ENCODE results near the gene PIK3R2. TPM values are rescaled to one million over a fixed set of nuclear protein-coding genes. Genes with fewer than 3 reads are reported as not detected.

PIK3R2 gene
- total RNA-seq, 2 experiments from 2014 or later, result 7.8 to 9.2 TPM

DNA sequence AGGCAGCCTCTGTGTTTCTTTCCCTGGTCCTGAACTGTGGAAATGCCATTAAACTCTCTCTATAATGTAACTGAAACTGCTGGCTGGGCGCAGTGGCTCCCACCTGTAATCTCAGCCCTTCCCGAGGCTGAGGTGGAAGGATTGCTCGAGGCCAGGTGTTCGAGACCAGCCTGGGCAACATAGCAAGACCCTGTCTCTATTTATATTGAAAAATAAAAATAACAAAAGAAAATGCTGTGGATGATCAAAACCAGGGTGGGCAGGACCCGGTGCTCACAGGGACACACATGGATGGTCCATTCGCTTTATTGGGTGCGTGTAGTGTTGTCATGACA is 43.5 kb downstream of the PIK3R2 start:
- H3K4me1 Mint-ChIP-seq (ENCODE audit: low read depth), result peaks cover 27% of the 10 kb centered on the region
- H3K9me3 Mint-ChIP-seq (ENCODE audit: insufficient read depth), result no peaks in the 10 kb centered on the region
- H3K27me3 Mint-ChIP-seq (ENCODE audit: low read depth), result no peaks in the 10 kb centered on the region
- ChIA-PET POLR2A (no interaction called here), CTCF (no interaction called here)
- ATAC-seq (no peak), DNase-seq (no peak)
- no peak overlapping the region for H3K4me3 Mint-ChIP-seq
- no peak overlapping the region for H3K27ac Mint-ChIP-seq
- peaks cover 15% of the 10 kb centered on the region for H3K36me3 Mint-ChIP-seq (ENCODE audit: low read depth)

DNA sequence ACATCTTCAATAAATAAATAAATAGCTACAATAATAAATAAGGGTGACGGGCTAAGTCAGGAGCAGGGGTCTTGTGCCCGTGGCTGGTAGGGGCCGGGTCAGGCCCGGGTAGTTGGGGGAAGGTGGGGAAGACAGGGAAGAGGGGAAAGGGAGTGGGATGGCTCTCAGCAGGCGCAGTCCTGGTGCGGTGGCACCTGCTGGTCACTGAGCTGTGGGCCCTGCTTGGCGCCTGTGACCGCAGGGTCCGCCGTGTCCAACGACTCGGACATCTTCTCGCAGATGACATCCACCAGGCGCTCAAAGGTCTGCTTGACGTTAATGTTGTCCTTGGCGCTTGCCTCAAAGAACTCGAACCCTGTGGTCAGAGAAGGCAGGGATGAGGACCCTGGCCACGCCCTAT is 44.3 kb downstream of the PIK3R2 start:
- no peak for ATAC-seq
- Mint-ChIP-seq H3K9me3 (ENCODE audit: insufficient read depth) (no peaks in the 10 kb centered on the region), H3K27me3 (ENCODE audit: low read depth) (no peaks in the 10 kb centered on the region), H3K4me1 (ENCODE audit: low read depth) (peaks cover 25% of the 10 kb centered on the region), H3K36me3 (ENCODE audit: low read depth) (peaks cover 20% of the 10 kb centered on the region), H3K27ac (no peak overlapping the region), H3K4me3 (no peak overlapping the region)
- ChIA-PET CTCF (no interaction called here), POLR2A (no interaction called here)
- no peak for DNase-seq

DNA sequence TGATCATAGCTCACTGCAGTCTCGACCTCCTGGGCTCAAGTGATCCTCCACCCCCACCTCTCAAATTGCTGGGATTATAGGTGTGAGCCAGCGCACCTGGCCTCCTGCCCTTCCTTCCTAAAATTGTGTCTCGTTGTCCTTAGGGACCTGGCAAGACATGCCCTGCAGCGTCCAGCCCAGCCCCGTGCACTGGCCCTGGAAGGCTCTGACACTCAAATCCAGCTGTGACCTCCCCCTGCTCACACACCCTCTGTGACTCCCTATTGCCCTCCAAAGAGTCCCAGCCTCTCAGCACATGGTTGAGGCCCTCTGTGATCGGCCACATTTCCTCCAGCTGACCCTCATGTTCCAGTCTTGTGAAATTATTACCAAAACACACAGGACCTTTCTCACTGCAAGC is 45.0 kb downstream of the PIK3R2 start:
- no peaks in the 10 kb centered on the region for H3K27me3 Mint-ChIP-seq (ENCODE audit: low read depth)
- POLR2A ChIA-PET, result no interaction called here
- CTCF ChIA-PET, result interaction anchor here (1.0 kb wide), 2 partner anchors 54 kb away, joined by 3 read pairs; no protein-coding TSS in a partner anchor
- peaks cover 19% of the 10 kb centered on the region for H3K36me3 Mint-ChIP-seq (ENCODE audit: low read depth)
- H3K27ac Mint-ChIP-seq, result no peak overlapping the region
- no peaks in the 10 kb centered on the region for H3K9me3 Mint-ChIP-seq (ENCODE audit: insufficient read depth)
- ATAC-seq (no peak), DNase-seq (no peak)
- H3K4me1 Mint-ChIP-seq (ENCODE audit: low read depth), result peaks cover 30% of the 10 kb centered on the region
- no peak overlapping the region for H3K4me3 Mint-ChIP-seq

DNA sequence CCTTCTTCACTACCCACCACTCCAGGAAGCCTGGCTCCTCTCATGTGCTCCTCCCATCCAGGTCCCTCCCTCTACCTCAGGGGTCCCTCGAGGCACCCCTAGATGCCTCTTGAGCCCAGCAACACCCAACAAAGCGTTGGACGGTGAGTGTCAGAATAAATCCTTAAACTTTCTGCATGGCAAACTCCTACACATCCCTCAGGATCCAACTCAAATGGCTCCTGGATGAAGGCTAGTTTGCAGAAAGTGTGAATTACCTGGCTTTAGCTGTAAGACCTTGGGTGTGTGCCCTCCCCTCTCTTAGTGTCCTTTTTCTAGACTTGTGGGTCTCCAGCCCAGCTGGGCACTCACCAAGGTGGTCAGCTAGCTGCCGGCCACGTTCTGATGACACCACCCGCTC is 45.4 kb downstream of the PIK3R2 start:
- DNase-seq (no peak), ATAC-seq (no peak)
- POLR2A ChIA-PET, result no interaction called here
- peaks cover 22% of the 10 kb centered on the region for H3K36me3 Mint-ChIP-seq (ENCODE audit: low read depth)
- no peak overlapping the region for H3K27ac Mint-ChIP-seq
- H3K4me1 Mint-ChIP-seq (ENCODE audit: low read depth), result peaks cover 31% of the 10 kb centered on the region
- H3K27me3 Mint-ChIP-seq (ENCODE audit: low read depth), result no peaks in the 10 kb centered on the region
- CTCF ChIA-PET, result interaction anchor here (1.0 to 1.4 kb wide), 3 partner anchors 53 to 81 kb away, joined by 3 to 4 read pairs (median 3); no protein-coding TSS in a partner anchor
- H3K4me3 Mint-ChIP-seq, result no peak overlapping the region
- no peaks in the 10 kb centered on the region for H3K9me3 Mint-ChIP-seq (ENCODE audit: insufficient read depth)

DNA sequence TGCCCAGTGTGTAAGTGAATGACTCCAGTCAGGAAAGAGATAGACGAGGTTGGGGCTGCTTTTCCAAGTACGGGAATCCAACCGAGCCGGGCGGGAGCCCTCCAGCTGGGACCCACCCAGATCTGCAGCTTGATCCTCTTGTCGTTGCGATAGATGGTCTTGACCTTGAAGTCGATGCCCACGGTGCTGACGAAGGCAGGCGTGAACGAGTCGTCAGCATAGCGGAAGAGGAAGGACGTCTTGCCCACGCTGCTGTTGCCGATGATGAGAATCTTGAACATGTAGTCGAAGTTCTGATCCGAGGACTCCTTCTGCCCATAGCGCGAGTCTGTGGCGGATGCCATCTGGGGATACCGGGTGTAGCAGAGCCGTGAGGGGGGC is 49.4 kb downstream of the PIK3R2 start:
- no peaks in the 10 kb centered on the region for H3K9me3 Mint-ChIP-seq (ENCODE audit: insufficient read depth)
- H3K4me1 Mint-ChIP-seq (ENCODE audit: low read depth), result peaks cover 28% of the 10 kb centered on the region
- ChIA-PET CTCF (interaction anchor here (1.1 to 9.2 kb wide), 4 partner anchors 10 to 208 kb away, joined by 3 to 135 read pairs (median 26); partner anchors contain the start of gene MPV17L2), POLR2A (no interaction called here)
- H3K27me3 Mint-ChIP-seq (ENCODE audit: low read depth), result peaks cover 3% of the 10 kb centered on the region
- DNase-seq, result no peak
- no peak for ATAC-seq
- H3K4me3 Mint-ChIP-seq, result peak overlapping the region; percentile 95
- peaks cover 18% of the 10 kb centered on the region for H3K36me3 Mint-ChIP-seq (ENCODE audit: low read depth)
- H3K27ac Mint-ChIP-seq, result no peak overlapping the region

DNA sequence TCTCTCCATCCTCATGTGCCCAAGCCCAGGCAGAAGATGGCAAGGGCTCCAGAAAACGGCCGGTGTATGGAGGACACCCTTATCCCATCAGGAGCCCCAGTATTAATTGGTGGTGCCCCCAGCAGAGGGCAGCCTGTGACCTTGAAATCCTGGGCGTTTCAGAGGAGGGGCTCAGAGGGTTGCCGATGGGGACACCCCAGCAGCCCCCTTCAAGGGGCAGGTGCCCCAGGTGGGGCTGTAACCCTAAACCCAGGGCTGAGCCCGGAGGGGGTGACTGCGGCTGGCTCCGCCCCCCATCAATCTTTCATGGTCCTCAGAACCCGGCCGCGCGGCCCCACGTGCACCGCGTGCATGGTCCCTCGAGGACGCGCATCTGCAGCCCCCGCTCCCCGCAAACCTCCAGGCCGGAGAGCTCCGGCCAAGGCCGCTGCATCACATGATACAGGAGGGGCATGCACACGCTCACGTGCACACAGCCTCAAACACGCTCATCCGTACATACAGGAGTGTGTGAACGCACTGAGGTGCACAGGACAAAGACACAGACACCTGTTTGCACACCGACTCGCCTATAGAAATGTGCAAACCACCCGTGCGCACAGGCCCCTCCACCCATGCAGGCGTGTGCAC is 49.9 kb downstream of the PIK3R2 start:
- ChIA-PET CTCF (interaction anchor here (0.6 to 9.2 kb wide), 6 partner anchors 10 to 208 kb away, joined by 3 to 135 read pairs (median 4); partner anchors contain the start of gene MPV17L2), POLR2A (interaction anchor here (1.2 kb wide), 1 partner anchor 11 kb away, joined by 3 read pairs; no protein-coding TSS in a partner anchor)
- H3K36me3 Mint-ChIP-seq (ENCODE audit: low read depth), result peaks cover 18% of the 10 kb centered on the region
- H3K4me1 Mint-ChIP-seq (ENCODE audit: low read depth), result peaks cover 28% of the 10 kb centered on the region
- peak overlapping the region; percentile 95 for H3K4me3 Mint-ChIP-seq
- no peaks in the 10 kb centered on the region for H3K9me3 Mint-ChIP-seq (ENCODE audit: insufficient read depth)
- peak overlapping the region; percentile 91 for H3K27ac Mint-ChIP-seq
- peak; percentile 39 for DNase-seq
- ATAC-seq, result no peak
- H3K27me3 Mint-ChIP-seq (ENCODE audit: low read depth), result peaks cover 3% of the 10 kb centered on the region

DNA sequence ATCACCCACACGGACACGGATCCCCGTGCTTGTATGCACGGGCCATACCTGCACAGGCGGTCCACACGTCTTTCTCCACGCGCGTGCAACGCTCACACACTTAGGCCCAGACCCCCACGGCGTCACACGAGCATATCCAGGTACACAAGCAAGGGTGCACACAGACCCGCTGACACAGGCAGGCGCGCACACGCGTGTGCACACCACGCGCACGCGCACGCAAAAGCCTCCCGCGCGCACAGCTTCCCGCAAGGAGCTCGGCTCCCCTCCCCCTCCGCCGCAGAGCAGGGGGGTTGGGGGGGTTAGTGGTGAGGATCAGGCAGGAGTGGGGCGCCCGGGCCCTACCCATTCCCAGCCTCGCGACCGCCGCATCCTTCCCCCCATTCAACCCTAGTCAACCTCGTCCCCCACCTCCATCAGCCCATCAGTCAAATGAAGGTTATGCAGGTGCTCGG is 50.5 kb downstream of the PIK3R2 start:
- no peak for ATAC-seq

DNA sequence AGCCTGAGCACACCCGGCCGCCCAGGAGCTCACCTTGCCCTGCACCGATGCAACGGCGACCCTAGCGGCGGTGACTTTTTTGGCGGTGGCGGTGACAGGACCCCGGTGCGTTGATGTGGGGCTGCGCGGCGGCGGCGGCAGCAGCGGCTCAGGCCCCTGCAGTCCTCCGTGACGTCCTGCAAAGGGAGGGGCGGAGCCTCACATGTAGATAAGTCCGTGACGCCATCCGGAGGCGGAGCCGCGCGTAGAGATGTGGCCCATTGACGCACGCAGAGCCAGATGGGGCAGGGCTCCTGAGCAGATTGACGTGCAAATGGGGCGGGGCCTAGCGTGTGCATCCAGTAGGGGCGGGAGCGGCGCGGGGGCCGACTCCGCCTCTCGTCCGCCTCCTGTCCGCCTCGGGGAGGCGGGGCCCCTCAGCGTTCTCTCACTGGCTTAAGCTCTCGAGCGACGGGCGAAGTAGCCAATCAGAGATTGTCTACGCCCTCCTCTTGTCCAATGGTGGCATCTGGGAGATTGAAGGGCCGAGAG is 51.0 kb downstream of the PIK3R2 start, which contains the start of gene RAB3A:
Gene RAB3A (minus strand): TSS at position 180 of the 531 bp plus-strand sequence. CDS start 1,302 bp downstream, outside the sequence.
- Mint-ChIP-seq H3K4me3 (peak within 1 kb of the TSS; percentile 95), H3K27ac (peak within 1 kb of the TSS; percentile 91), H3K27me3 (ENCODE audit: low read depth) (peaks cover 3% of the 10 kb centered on the region), H3K4me1 (ENCODE audit: low read depth) (peaks cover 28% of the 10 kb centered on the region), H3K9me3 (ENCODE audit: insufficient read depth) (no peaks in the 10 kb centered on the region), H3K36me3 (ENCODE audit: low read depth) (peaks cover 18% of the 10 kb centered on the region)
- DNase-seq (peak; percentile 100), ATAC-seq (peak; percentile 95)
- ChIA-PET POLR2A (interaction anchor here (0.6 to 1.4 kb wide), 5 partner anchors 12 to 119 kb away, joined by 3 to 8 read pairs (median 3); partner anchors contain the start of genes JUND and LSM4), CTCF (interaction anchor here (1.0 to 9.2 kb wide), 11 partner anchors 11 to 345 kb away, joined by 3 to 135 read pairs (median 5); partner anchors contain the start of genes JUND, MPV17L2, PIK3R2 and RPL18A)

More for the DNA sequence above, 50.5 kb downstream of the PIK3R2 start:
- DNase-seq, result peak; percentile 59
- CTCF ChIA-PET, result interaction anchor here (0.6 to 9.2 kb wide), 10 partner anchors 11 to 344 kb away, joined by 3 to 135 read pairs (median 6); partner anchors contain the start of genes JUND, MPV17L2, PIK3R2 and RPL18A
- H3K4me1 Mint-ChIP-seq (ENCODE audit: low read depth), result peaks cover 28% of the 10 kb centered on the region
- POLR2A ChIA-PET, result interaction anchor here (0.6 to 1.4 kb wide), 5 partner anchors 11 to 119 kb away, joined by 3 to 8 read pairs (median 3); partner anchors contain the start of genes JUND and LSM4
- H3K27ac Mint-ChIP-seq, result peak overlapping the region; percentile 91
- no peaks in the 10 kb centered on the region for H3K9me3 Mint-ChIP-seq (ENCODE audit: insufficient read depth)
- peaks cover 18% of the 10 kb centered on the region for H3K36me3 Mint-ChIP-seq (ENCODE audit: low read depth)
- H3K4me3 Mint-ChIP-seq, result peak overlapping the region; percentile 95
- H3K27me3 Mint-ChIP-seq (ENCODE audit: low read depth), result peaks cover 3% of the 10 kb centered on the region

DNA sequence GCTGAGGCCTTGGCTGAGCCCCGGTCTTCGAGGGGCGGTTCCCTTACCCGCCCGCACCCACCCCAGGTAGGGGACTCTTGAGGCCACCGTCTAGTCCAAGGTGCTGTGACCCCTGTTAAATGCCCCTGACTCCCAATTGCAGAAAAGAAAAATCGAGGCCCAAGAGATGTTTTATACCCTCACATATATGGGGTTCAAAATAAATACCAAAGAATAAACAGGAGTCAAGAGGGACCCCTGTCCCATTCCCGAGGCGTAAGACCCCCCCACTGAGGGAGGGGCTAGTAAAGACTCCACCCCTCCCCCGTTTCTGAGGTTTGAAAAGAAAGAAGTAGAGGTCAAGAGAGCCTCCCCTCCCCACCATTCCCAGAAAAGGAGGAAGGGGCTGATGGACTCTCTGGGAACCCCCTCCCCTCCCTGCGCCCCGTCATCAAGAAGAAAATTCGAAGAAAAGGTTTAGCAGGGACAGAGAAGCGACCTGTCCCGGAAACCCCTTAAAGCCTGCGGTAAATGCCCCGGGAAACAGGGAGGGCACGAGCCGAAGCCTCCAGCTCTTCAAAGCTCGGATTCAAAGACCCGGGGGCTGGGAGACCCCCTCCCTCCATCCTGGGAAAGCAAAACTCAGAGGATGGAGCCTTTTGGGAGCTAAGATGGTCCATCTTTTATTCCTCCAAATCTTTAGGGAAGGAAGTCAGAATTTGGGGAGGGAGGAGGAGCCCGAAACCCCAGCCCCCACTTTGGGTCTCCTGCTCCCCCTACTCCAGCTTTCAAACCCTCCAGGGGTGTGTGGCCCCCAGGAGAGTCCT is 51.6 kb downstream of the PIK3R2 start:
- POLR2A ChIA-PET, result interaction anchor here (1.0 to 1.4 kb wide), 5 partner anchors 12 to 118 kb away, joined by 3 to 7 read pairs (median 6); partner anchors contain the start of genes JUND, LSM4 and MPV17L2
- ATAC-seq (peak; percentile 6), DNase-seq (no peak)
- H3K4me3 Mint-ChIP-seq, result peak overlapping the region; percentile 78
- H3K9me3 Mint-ChIP-seq (ENCODE audit: insufficient read depth), result no peaks in the 10 kb centered on the region
- H3K27me3 Mint-ChIP-seq (ENCODE audit: low read depth), result peaks cover 3% of the 10 kb centered on the region
- H3K27ac Mint-ChIP-seq, result peak overlapping the region; percentile 77
- CTCF ChIA-PET, result interaction anchor here (1.0 to 9.2 kb wide), 13 partner anchors 12 to 345 kb away, joined by 3 to 135 read pairs (median 7); partner anchors contain the start of genes JUND, MPV17L2, PIK3R2 and RPL18A
- H3K36me3 Mint-ChIP-seq (ENCODE audit: low read depth), result peaks cover 17% of the 10 kb centered on the region
- H3K4me1 Mint-ChIP-seq (ENCODE audit: low read depth), result peaks cover 28% of the 10 kb centered on the region

DNA sequence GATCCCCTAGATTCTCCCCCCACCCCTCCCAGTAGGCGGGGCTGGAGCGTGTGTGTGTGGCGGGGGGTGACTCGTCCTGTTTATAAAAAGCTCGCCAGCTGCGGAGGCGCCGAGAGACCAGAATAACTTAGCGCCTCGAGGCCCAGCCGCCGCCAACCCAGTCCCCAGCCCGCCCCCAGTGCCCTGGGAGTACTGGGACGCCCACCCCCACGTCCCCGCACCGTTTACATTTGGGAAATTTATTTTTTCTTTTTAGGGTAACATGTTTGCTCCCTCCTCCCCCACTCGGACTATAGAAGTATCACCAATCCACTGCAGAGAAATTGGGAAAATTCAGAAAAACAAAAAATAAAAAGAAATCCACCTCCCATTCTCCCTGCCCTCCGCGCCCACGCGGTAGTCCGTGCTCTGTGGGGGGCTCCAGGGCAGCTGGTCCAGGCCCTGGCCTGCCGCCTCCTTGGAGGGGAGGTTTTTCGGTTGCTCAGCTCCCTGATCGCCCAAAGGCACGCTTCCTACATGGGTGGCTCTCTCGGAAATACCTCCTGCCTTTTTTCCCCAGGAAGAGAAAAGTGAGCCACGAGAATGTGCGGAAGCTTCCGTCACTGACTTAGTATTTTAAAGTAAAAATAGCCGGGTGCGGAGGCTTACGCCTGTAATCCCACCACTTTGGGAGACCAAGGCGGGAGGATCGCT is 52.4 kb downstream of the PIK3R2 start:
- Mint-ChIP-seq H3K4me3 (peak overlapping the region; percentile 78), H3K9me3 (ENCODE audit: insufficient read depth) (no peaks in the 10 kb centered on the region)
- POLR2A ChIA-PET, result interaction anchor here (1.0 to 1.4 kb wide), 6 partner anchors 13 to 124 kb away, joined by 3 to 7 read pairs (median 6); partner anchors contain the start of genes JUND and MPV17L2

More for the DNA sequence above, 52.4 kb downstream of the PIK3R2 start:
- Mint-ChIP-seq H3K27me3 (ENCODE audit: low read depth) (peaks cover 3% of the 10 kb centered on the region), H3K4me1 (ENCODE audit: low read depth) (peaks cover 28% of the 10 kb centered on the region), H3K36me3 (ENCODE audit: low read depth) (peaks cover 11% of the 10 kb centered on the region), H3K27ac (peak overlapping the region; percentile 60)
- DNase-seq (peak; percentile 70), ATAC-seq (no peak)
- CTCF ChIA-PET, result interaction anchor here (1.3 to 9.2 kb wide), 8 partner anchors 13 to 206 kb away, joined by 3 to 135 read pairs (median 7); partner anchors contain the start of gene MPV17L2
